Astrocyte (in vitro differentiated cells and primary cell): Measurements from ENCODE around the gene CADM1.

Source experiments
- EZH2 ChIP-seq: IDR thresholded peaks from 2 replicates; pipeline ENCODE4 v1.6.1; 2012; ENCODE audit warnings: mild to moderate bottlenecking, low read length, inconsistent platforms; ENCODE audit not compliant: insufficient read depth
- TF ChIP-seq, protein P1 (sequence below): IDR thresholded peaks from 2 replicates; pipeline ENCODE4 v1.5.1; 2011; ENCODE audit warnings: low read depth, mild to moderate bottlenecking, inconsistent platforms, low read length, moderate library complexity; ENCODE audit not compliant: insufficient read depth

DNA sequence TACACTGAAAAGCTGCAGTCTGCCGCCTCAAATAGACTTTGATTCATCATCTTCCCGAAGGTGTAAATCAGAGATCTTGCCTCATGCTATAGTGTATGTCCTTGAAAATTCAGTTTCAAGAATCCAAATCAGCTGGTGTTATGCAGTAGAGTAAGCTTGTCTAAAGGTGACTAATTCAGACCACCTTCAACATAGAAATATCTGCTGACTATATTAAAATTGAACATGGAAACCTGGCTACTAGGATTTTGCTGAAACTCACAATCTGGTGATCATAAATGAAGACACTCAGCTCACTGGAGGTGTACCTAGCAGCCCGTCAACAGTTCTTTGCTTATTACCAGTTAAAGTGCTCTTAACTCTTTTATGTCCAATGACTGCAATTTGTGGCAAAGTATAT is 266.6 kb downstream of the CADM1 start:
- TF ChIP-seq, protein P1, sequence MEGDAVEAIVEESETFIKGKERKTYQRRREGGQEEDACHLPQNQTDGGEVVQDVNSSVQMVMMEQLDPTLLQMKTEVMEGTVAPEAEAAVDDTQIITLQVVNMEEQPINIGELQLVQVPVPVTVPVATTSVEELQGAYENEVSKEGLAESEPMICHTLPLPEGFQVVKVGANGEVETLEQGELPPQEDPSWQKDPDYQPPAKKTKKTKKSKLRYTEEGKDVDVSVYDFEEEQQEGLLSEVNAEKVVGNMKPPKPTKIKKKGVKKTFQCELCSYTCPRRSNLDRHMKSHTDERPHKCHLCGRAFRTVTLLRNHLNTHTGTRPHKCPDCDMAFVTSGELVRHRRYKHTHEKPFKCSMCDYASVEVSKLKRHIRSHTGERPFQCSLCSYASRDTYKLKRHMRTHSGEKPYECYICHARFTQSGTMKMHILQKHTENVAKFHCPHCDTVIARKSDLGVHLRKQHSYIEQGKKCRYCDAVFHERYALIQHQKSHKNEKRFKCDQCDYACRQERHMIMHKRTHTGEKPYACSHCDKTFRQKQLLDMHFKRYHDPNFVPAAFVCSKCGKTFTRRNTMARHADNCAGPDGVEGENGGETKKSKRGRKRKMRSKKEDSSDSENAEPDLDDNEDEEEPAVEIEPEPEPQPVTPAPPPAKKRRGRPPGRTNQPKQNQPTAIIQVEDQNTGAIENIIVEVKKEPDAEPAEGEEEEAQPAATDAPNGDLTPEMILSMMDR: no peak
- TF ChIP-seq EZH2: no peak
